ENCODE measurements around the gene ZCCHC24.

ZCCHC24 gene

DNA sequence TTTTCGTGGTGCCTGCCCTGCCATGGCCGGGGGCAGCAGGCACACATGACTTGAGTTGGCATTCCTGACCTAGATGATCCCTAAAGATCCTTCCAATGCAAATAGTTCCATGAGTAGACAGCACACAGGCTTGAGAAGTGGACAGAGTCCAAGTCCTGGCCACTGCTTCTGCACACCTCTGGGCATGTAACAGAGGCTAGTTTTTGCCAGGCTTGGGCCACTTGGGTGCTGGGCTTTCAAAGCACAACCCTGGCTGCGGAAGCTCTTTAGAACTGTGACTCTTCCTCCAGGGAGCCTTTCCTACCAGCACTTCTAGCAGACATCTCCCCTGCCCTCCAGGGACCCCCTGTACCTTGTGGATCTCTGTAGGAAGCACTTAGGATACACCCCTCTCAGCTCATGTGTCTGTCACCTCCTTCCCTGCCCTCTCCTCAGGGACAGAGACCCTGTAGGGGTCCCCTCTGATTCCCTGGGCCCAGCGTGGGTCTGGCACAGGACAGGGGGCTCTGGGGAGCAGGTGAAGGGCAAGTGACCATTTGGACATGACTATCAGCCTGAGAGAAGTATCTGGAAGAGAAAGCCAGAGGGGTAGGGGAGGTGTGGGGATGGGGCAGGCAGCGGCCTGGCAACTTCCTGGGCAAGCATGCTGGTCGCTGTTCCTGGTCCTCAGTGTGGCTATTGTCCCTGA lies 36.2 kb downstream of the ZCCHC24 start:
- DNase-seq = no peak

DNA sequence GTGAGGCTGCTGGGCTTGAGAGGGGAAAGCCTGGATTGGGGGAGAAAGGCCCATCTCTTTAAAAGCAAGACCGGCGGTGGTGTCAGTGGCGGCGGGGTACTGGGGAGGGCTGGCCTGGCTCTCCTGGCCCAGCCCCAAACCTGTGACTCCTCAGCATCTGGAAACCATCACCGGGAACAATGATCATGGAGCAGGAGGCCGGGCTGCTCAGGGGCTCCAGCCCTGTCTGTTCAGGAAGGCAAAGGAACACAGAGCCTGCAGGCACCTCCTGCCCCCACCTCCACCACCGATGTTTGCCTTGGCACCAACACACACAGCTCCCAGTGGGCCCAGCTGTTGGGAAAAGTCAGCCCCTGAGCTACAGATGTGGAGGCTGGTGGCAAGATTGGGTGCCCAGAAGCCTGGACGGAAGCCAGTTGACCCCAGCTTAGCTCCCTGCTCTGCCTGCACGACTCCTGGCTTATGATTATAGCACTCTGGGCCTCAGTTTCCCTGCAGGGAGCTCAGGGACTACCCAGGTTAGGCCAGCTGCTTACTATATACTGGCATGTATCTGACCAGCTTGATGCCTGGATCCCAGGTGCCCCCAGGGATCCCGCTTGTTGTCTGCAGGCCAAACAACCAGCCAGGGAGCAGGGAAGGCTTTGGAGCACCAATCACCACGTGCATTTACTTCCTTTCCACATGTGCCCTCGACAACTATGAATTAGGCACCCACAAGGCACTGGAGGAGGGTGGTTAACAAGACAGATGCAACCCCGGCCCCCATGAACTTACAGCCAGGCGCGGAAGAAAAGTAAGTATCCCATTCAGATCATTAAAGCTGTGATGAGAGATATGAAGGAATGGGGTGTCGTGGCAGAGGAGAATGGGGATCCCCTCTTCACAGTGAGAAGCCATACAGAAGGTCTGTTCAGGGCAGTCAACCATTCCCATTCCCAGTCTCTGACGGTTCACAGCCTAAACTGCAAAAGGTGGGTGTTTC lies 37.3 kb downstream of the ZCCHC24 start:
- no peak for DNase-seq

DNA sequence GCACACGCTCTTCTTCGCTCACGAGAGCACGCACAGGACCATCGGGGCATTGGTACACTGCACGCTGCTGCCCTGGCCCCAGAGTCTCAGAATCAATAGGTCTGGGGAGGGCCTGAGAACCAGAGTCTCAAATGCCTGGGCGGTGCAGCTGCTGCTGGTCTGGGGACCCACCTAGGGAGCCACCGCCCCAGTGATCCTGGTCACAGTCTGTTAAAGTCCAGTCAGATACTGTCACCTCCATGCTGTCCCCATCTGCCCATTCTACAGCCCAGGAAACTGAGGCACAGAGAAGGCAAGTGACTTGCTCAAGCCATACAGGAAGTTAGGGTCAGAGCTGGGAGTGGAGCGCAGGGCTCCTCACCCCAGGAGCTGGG lies 38.0 kb downstream of the ZCCHC24 start:
- DNase-seq = no peak

DNA sequence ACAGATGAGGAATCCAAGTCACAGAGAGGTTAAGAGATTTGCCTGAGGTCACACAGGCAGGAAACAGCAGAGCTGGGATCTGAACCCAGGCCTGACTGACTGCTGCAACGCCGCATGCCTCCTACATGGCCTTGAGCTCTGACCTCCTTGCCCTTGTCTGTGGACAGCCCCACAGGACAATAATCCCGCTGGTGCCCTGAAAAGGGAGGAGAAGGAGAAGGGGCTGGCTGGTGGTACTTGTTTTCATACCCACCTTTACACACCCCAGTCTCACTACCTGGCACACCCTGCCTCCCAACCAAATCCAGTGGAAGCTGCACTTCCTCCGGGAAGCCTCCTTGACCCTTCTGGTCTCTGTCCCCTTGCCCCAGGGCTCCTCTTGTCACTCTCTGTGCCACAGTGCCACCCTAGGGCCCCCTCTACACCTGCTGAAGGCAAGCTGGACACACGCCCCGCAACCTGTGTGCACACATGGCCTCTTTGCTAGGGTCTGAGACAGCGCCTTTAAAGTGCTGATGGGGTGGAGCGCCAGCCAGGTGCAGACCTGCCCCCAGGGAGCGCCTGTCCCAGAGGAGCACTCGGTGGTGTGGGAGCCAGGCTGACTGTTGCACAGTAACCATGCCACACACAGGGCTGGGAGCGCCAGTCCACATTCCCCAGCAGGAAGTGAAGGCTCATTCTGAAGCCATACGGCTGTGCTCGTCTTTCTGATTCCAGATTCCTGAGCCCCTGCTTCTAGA lies 38.6 kb downstream of the ZCCHC24 start:
- DNase-seq = no peak

DNA sequence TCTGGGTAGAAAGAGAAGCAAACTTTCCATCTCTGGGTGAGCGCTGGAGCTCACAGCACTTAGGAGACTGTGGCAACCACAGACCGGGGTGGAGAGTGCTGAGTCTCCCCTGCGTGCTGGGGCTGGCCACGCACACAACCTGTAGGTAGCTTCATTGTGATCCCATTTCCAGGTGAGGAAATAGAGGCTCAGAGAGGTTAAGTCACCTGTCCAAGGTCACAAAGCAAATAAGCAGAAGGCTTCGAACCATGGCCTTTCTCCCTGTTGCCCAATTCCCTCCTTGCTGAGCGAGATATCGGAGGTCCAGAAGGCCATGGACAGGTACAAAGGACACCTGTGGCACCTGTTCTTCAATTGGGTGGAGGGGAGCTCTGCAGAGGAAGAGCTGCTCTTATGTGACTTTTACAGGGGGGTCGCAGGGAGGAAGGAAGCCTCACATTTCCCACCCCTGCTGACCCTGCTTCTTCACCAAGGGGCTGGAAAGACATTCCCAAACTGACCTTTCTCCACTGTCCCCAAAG lies 39.4 kb downstream of the ZCCHC24 start:
- no peak for DNase-seq

DNA sequence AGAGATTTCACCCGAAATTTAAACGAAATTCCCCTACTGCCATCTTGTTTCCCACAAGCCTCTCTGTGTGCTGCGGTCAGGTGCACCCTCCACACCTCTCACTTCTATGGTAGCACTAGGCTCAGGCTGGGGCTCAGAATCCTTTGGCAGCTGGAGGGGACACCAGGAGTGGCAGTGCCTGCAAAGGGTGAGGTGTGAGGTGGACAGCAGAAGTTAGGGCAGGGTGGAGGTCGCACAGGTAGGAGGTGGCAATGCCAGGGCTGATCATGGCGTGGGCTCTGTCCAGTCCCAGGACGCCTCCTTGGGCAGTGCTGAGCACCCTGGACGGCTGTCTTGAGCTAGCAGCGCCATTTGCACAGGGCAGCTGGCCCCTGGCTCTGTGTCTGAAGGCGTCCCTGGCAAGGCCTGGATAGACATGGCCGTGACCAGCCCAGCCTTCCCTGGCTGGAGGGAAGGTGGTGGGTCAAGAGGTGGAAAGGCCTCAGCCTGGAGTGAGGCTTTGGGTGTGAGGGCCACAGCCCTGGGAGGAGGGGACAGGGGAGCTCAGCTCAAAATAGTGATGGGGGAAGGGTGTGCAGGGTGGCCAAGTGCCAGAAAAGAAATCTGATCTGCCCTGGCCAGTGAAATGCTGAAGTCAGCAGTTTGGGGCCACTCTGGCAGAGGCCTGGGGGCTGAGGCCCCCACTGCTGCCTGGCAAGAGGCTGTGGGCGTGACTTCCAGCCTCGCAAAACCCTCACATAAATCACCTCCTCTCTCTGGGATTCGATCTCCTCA lies 40.0 kb downstream of the ZCCHC24 start:
- DNase-seq = no peak

DNA sequence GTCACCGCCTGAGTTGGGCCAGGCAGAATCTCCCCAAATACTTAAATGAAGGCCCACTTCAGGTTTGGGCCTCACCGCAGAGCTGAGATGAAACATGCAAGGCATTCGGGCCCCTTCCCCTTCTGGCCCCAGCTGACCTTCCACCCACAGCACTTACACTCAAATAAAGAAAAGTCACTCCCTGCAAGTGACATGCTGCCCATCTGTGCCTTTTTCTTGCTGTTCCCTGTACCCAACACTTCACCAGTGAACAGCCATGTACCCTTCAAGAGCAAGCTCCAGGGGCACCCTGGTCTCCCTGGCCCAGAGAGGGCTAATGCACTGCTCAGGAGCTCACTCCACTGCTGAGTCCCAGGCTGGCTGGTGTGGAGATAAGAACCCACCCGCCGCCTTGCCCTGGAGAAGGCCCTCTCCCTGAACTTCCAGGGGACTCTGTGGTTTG lies 40.7 kb downstream of the ZCCHC24 start:
- DNase-seq = no peak

DNA sequence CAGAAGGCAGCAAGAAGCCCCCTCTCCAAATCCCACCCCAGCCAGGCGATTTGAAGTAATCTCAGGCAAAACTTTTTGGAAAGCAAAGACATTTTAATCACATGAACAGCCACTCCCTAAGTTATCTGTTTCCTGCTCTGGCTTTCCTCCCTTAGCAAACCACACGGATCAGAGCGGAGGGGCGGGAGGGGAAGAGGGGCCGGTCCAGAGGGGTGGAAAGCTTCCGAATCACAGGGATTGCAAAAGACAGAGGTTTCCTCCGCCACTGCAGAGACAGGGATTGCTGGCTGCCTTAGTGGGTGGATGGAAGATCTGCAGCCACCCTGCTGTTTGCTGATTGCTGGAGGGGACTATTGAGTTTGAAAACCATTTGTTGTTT lies 41.2 kb downstream of the ZCCHC24 start:
- no peak for DNase-seq

DNA sequence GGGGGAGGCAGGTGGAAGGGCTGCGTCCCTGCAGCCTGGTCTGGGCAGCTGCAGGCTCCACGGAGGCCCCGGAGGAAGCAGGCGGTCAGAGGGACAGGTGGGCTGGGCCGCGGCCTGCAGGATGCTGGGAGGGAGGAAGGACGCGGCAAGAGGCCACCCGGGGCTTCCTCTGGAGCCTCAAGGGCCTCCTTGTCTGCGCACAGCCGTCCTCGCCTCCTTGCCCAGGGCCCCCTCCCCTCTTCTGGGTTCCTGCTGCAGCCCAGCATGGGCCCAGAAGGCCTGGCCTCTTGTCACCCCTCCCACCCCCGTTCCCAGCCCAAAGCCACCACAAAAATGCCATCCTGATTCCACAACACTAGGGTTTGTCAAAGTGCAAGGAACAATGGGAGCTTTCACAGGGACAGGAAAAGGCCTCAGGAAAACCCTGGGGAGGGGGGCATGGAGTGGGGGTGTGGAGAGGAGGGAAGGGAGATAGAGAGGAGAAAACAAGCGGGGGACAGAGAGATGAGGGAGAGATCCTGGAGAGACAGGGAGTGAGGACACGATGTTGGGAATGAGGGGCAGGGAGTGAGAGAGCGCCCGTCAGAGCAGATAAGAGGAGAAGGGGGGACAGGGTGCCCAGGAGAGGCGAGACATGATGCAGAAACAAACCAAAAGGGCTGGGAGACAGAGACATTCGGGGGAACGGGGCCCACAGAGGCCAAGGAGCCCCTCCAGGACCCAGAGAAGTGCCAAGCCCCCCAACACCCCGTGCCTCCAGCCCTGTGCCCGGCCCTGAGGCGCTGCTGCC lies 41.8 kb downstream of the ZCCHC24 start:
- DNase-seq = no peak

DNA sequence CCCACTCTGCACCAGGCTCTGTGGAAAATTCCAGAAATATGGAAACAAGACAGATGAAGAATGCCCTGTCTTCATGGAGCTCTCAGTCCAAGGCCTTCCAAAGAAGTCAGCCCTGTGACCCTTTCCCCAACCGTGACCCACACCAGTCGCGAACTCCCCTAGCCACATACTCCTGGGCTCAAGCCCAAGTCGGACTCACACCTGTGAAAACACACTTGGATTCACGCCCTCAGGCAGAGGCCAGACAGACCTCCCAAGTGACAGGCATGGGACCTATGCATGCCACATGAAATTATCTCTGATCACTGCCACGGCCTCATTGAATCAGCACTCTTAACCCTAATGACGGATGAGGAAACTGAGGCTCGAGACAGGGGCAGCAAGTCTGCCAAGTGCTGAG lies 42.5 kb downstream of the ZCCHC24 start:
- DNase-seq = no peak

DNA sequence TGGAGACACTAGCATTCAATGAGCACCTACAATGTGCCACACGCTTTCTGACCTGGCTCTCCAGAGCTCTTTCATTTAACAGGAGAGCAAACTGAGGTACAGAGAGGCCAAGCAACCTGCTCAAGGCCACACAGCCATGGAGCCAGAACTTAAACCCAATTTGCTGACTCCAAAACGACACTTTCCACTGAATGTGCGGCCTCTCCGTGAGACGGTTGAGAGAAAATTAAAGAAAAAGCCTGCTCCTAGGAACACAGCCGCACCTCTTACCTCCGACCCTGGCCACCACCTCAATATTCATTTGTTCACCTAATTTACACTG lies 42.8 kb downstream of the ZCCHC24 start:
- DNase-seq = no peak

DNA sequence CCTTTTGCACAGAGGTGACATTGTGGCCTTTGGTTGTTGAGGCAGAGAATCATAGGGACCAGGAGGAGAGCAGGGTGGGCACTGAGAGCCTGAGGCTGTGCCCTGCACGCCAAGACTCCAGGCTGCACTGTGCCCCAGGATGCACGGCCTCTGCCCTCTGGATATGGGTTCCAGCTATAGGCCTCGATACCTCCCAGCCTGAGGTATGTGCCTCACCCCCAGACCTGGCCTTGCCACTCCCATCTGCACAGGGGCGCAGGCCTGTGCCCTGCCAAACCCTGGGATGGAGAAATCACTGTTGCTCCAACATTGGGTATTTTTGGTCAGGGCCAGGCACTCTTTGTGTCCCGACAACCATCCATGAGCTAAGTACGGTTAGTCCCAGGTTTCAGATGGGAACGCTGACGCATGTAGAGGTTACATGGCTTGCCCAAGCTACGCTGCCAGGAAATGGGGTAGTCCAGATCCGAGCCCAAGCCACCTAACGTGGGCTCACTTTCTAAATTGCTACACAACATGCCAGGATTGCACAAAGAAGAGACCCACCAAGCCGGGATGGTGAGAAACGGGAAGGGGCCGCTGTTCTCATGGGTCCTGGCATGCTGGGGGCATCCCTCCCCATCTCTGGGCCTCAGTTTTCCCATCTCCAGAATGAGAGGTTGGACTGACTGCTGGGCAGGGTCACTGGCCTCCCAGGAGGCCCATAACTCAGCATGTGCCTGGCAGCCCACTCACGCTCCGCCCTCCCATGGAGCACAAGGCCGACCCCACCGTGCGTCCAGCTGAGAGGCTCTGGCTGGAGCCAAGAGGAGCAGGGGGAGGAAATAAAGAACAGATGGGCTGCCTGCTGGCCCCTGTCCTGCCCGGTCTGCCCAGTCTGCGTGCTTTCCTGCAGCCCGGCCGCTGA lies 44.2 kb downstream of the ZCCHC24 start:
- no peak for DNase-seq

DNA sequence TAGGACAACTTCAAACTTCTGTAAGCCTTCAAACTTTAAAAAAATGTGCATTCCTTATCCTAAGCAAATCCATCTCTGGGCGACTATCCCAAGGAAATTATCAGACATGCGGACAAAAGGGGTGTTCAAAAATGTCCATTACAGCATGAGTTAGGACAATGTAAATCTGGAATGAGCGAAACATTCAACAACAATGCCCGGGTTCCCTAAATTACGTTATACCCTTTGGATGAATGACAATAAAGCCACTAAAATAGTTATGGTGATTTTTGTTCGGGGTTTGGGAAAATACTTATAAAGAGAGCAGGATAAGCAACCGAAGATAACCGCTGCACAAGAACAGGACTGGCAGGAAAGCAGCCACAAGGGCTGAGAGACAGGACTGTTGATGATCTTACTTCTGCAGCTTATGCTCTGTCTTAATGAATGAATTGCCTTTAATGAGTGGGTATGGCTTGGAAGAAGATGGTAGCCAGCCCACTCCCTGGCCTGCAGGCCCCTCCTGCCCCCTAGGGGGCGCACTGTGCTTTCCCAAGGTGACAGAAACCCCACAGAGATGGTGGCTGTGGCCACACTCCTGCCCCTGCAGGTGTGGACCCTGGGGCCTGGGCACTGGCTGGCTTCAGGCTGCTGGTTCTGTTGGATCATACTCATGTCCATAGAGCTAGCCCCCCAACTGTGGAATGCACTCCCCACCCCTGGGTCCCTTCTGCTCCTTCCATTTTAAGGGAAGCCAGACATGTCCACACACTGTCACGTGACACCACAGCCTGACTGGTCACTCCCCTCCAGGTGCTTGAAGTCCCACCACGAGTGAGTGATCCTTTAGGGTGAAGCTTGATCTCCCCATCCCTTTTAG lies 45.0 kb downstream of the ZCCHC24 start:
- DNase-seq = no peak

DNA sequence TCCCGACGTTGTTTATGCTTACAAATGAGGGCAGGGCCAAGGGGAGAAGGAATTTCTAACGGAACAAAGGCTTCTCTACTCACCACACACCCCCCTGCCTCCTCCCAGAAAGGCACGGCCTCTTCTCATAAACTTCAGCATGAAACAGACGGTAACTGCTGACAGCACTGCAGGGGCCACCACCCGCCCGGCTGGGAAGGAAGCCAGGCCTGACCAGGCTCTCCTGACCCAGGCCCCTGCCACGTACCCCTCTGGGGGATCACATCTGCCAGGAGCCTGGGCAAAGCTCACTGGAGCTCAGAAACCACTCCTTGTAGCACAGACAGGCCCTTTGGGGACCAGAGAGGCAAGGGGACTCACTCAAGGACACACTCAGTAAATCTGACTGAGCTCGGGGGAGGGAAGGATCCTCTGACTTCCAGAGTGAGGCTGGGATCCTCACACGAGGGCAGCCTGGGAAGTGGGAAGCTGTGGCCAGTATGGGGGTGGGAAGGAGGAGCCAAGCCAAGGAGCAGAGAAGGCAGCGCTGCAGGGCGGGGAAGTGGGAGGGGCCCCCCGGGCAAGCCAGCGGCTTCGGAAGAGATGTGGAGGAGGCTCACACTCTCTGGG lies 46.1 kb downstream of the ZCCHC24 start:
- no peak for DNase-seq

DNA sequence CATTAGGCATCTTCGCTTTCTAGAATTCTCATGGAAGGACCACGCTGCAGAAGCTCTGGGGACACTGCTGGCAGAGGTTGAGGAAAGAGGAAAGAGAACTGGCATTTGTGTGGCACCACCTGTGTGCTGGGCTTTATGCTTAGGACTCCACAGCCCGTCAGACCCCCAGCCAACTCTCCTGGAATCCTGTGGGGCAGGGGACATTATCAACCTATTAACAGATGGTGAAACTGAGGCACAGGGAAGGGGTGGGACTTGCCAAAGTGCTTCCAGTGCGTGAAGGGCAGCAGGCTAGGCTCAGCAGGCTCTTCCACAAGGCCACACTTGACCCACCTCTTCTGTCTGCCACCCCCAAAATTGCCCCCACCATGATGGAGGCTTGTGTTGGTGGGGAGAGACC lies 46.8 kb downstream of the ZCCHC24 start:
- no peak for DNase-seq

DNA sequence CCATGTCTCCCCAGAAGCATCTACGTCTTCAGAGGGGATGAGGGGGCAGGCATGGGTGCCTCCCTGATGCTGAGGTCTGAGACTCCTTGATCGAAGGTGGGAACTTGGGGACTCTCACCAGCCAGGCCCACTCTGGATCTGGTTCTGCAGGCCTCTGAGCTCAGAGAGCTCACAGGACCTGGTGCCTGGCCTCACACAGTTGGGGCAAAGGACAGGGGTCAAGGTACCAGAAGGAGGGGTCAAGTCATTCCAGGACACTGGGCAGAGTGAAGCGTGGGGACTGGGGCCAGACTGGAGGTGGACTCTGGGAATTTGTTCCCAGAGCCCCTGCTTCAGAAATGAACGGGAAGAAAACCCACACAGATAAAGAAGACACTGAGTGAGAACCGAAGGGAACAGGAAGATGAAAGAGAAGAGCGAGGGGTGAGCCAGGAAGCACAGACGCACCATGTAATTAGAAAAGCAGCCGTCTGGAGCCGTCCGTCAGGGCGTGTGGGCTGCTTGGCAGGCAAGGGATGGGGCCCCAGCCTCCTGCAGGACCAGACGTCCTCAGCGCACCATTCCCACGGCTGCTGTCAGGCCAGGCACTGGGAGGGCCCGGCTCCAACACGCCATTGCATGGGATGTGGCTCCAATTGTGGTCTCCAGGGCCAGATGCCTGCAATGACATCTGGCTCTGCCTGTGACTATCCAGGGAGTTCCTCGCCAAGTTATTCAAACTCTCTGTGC lies 47.7 kb downstream of the ZCCHC24 start:
- no peak for DNase-seq

DNA sequence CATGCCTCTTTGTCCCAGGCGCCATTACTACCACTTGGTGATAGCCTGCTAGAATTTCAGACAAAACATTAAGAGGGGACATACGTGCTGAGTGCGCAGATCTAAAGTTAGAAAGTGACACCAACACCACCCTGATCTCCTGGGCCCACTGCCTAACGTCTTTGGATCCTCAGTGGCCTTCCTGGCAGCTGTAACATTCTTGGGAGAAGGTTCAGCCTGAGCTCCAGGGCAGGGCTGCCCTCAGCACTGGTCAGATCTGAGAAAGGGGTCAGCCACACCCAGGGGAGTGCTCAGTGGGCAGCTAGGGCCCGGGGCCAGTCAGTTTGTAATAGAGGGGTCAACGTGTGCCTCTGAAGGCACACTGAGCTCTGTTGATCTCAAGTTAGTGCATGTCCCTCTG lies 48.4 kb downstream of the ZCCHC24 start:
- DNase-seq = no peak

DNA sequence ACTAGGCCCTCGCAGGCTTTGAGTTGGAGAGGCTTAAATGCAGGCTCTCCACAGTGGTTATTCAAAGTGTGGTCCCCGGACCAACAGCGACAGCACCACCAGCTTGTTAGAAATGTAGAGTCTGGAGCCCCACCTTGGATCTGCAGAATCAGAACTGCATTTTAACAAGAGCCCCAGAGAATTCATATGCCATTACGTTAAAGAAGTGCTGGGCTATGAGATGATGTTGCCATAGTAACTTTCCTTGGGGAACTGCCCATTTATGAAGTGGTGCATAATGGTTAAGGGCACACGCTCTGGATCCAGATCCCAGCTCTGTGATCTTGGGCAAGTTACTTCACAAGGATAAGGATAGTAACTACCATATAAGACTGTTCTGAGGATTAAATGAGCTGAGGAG lies 48.9 kb downstream of the ZCCHC24 start:
- DNase-seq = no peak

DNA sequence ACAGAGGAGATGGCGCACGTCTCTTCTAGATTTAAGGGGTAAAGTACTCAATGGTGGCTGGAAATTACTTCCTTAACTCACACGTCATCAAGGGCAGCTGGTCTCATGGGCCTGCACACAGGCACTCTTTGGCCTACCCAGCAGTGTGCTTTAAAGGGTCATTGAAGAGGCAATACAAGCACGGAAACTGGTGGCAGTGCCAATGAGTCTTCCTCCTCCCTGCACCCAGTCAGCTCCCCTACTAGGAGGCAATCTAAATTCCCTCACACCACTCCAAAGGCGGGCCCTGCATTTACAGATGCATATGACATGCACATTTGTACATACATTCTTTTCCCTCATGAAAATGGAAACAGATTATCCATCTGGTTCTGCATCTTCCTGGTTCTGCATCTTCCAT lies 50.8 kb downstream of the ZCCHC24 start:
- DNase-seq = no peak

All from COR-L47 (cell line).